Measurements from ENCODE around the gene VSIG1. TPM values are rescaled to one million over a fixed set of nuclear protein-coding genes. Genes with fewer than 3 reads are reported as not detected.

Gene VSIG1
- total and polyA plus RNA-seq, 12 donors, result 0.03 to 0.46 (median 0.12) TPM; not detected in 8

- Histone ChIP-seq H3K36me3 (no peaks in the 10 kb centered on the region), H3K4me1 (no peaks in the 10 kb centered on the region), H3K9me3 (no peaks in the 10 kb centered on the region), H3K27me3 (peaks cover 0 to 51% (median 0%) of the 10 kb centered on the region in 7 donors), H3K4me3 (no peak overlapping the region), H3K27ac (no peak overlapping the region)
- intact Hi-C loops (cut with DNase I), result loop anchor here in 3 of 10 donors (5.0 to 10.0 kb wide), 2 partner anchors 47 to 49 kb away; no protein-coding TSS in a partner anchor
- ATAC-seq (no peak), DNase-seq (no peak)
- WGBS, 2 donors, result 100% methylated on average over 1 of the region's 1 CpG
- no peak for TF ChIP-seq CTCF (IDR thresholded peaks at IDR 0.05)
Observed at GRCh38 chrX:108071578-108071977, 26.7 kb downstream of the VSIG1 start.

GRCh38 chrX:108072746-108073145, 27.9 kb downstream of the VSIG1 start:
- Histone ChIP-seq H3K27ac (no peak overlapping the region), H3K4me3 (no peak overlapping the region), H3K36me3 (no peaks in the 10 kb centered on the region), H3K9me3 (no peaks in the 10 kb centered on the region), H3K27me3 (peaks cover 0 to 40% (median 0%) of the 10 kb centered on the region in 7 donors), H3K4me1 (no peaks in the 10 kb centered on the region)
- TF ChIP-seq CTCF (IDR thresholded peaks at IDR 0.05), result no peak
- ATAC-seq, result no peak
- WGBS, 2 donors, result 85 to 88% methylated on average over 5 of the region's 5 CpGs
- intact Hi-C loops (cut with DNase I), result loop anchor here in 3 of 10 donors (5.0 to 10.0 kb wide), 2 partner anchors 48 to 50 kb away; no protein-coding TSS in a partner anchor
- no peak for DNase-seq

- H3K4me1 ChIP-seq, result no peaks in the 10 kb centered on the region
- H3K27ac ChIP-seq, result no peak overlapping the region
- ATAC-seq (no peak), DNase-seq (no peak)
- no peak overlapping the region for H3K4me3 ChIP-seq
- H3K36me3 ChIP-seq, result peaks cover 0 to 31% (median 0%) of the 10 kb centered on the region in 9 donors
- no peaks in the 10 kb centered on the region for H3K9me3 ChIP-seq
- no peak for TF ChIP-seq CTCF (IDR thresholded peaks at IDR 0.05)
- WGBS, 2 donors, result 91 to 95% methylated on average over 2 of the region's 2 CpGs
- H3K27me3 ChIP-seq, result peaks cover 0 to 42% (median 0%) of the 10 kb centered on the region in 7 donors
- intact Hi-C loops (cut with DNase I), result loop anchor here in 1 of 10 donors (10.0 kb wide), 1 partner anchor 64 kb away; no protein-coding TSS in a partner anchor
Observed at GRCh38 chrX:108081110-108081509, 36.2 kb downstream of the VSIG1 start.

GRCh38 chrX:108087792-108088191, 42.9 kb downstream of the VSIG1 start:
- no peaks in the 10 kb centered on the region for H3K9me3 ChIP-seq
- no peak for ATAC-seq
- TF ChIP-seq CTCF (IDR thresholded peaks at IDR 0.05), result no peak
- intact Hi-C loops (cut with DNase I), result loop anchor here in 1 of 10 donors (10.0 kb wide), 1 partner anchor 57 kb away; no protein-coding TSS in a partner anchor
- no peak overlapping the region for H3K4me3 ChIP-seq
- H3K27me3 ChIP-seq, result peaks cover 0 to 35% (median 0%) of the 10 kb centered on the region in 7 donors
- peaks cover 0 to 56% (median 14%) of the 10 kb centered on the region in 9 donors for H3K36me3 ChIP-seq
- 91 to 96% methylated on average over 6 of the region's 6 CpGs for WGBS, 2 donors
- H3K27ac ChIP-seq, result no peak overlapping the region
- peaks cover 0 to 32% (median 7%) of the 10 kb centered on the region in 9 donors for H3K4me1 ChIP-seq
- no peak for DNase-seq

Data from heart right ventricle (tissue), 16 donors.